GM19193 (cell line): Measurements from ENCODE around the gene PAK6.

Experiments used
- POLR2A ChIP-seq: IDR thresholded peaks from 4 replicates; pipeline ENCODE4 v1.6.1; 2011; ENCODE audit not compliant: insufficient read depth, insufficient read length; ENCODE audit errors: extremely low read depth

Gene PAK6

DNA sequence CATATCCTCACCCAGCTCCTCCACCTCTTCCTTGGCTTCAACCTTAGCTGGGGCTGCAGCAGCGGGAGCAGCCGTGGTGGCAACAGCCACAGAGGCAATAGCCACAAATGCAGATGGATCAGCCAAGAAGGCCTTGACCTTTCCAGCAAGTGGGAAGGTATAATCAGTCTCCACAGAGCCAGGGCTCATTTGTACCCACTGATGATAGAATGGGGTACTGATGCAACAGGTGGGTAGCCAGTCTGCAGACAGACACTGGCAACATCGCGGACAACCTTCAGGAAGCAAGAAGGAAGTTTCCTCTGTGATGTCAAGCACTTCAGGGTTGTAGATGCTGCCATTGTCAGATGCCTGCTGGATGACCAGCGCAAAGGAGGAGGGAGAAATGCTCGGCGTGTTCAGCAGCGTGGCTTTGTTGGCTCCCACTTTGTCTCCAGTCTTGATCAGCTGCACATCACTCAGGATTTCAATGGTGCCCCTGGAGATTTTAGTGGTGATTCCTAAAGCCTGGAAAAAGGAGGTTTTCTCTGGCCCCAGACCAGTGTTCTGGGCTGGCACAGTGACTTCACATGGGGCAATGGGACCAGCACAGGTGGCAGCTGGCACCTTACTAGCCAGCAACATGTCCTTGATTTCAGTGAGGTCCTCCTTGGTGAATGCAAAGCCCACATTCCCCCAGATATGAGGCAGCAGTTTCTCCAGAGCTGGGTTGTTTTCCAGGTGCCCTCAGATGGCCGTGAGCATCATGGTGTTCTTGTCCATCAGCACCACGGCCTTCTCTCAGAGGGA is 73.7 kb downstream of the PAK6 start:
- no peak for TF ChIP-seq POLR2A

DNA sequence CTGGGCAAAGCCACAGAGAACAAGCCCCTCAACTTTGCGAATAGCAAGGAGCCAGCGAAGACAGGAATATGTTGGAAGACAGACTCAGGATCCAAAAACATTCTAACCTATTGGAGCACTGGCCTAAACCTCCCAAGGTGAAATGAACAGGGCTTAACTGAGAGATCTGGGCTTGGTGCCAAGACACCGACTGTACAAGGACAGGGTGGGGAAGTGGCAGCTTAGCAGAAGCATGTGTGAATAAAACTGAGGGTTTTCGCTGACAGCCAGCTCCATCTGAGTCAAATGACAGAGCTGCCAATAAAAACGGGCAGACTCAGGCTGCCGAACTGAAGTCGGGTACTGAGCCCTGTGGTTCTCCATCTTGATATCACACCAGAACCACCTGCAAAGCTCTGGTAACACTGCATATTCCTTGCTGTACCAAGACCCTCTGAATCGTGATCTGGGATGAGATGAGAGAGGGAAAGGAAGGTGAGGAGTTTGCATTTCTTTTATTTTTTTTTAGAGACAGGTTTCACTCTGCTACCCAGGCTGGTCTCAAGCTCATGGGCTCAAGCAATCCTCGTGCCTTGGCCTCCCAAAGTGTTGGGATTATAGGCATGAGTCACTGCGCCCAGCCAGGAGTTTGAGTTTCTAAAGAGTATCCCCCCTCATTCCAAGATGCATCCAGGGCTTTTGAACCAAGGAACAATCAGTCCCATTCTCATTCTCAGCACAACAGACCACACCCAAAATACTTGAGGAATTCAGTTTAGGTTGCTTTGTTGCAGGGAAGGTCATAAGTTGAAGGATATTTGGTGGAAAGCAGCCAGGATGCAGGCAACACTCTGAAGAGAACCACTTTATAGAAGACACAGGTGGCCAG is 74.9 kb downstream of the PAK6 start:
- TF ChIP-seq POLR2A = no peak

DNA sequence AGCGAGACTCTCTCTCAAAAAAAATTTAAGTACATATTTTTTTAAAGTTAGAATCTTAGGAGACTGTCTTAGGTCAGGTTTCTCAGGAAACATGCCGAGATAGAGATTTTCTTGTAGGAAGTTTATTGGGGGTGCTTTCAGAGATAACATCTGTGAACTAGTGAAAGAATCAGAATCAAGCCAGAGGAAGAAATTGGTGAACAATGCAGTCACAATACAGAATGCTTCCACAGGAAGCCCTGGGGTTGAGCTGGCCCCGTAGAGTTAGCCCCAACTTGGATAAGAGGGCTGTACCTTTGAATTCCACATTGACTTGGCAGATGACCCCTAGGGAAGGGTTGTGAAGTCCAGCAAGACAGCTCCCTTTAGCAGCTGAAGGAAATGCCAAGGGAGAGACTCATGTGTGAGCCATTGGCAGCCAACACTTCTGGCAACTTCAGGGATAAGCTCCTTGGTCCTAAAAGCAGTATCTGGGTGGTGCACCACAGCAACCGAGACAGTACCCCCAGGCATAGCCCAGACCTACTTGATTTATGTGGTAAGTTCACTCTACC is 75.9 kb downstream of the PAK6 start:
- no peak for TF ChIP-seq POLR2A

DNA sequence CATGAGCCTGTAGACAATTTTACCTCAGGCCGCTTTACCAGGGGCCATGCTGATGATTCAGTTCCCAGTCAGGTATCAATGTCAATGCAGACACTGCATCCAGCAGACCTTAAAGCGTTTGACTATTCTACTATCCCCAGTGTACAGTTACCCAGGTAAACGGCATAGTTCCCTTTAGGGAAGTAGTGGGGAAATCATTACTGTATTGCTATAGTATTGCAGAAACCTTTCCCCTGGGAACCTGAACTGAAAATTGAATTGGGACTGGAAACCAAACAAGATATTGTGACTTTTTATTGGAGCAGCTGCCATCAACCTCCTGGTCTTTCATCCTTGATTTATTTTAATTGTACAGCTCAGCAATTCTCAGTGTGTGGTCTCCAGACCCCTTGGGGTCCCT is 78.1 kb downstream of the PAK6 start:
- TF ChIP-seq POLR2A = no peak

DNA sequence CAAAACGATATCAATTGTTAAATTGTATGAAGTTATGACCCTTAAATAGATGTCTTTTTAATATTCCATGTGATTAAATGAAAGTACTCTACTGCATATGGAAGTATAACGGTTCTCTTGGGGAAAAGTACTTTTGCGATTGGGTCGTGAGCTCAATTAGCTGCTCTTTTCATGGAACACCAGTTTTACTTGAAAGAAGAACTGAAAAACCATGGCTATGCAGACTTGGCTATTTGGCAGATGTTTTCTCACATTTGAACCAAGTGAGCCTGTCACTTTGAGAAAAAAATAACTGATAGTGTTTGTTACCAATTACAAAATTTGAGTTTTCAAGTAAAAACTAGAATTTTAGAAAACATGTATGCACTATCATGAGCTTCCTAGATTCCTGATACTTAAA is 78.7 kb downstream of the PAK6 start:
- no peak for TF ChIP-seq POLR2A

DNA sequence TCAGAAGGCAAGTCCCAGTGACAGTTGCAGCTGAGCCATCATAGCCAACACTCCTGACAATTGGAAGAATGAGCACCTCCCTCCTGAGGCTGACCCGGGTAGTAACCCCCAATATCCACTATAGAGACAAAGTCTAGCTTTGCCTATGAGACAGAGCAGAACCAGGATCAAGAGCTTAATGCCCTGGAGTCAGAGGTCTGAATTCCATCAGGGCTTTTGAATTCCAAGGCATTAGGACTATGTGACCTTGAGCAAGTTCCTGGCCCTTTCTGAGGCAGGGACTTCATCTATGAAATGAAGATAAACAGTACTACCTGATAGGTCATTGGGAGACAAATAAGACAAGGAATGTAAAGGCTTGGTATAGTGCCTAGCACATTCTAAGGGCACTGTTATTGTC is 81.5 kb downstream of the PAK6 start:
- no peak for TF ChIP-seq POLR2A

DNA sequence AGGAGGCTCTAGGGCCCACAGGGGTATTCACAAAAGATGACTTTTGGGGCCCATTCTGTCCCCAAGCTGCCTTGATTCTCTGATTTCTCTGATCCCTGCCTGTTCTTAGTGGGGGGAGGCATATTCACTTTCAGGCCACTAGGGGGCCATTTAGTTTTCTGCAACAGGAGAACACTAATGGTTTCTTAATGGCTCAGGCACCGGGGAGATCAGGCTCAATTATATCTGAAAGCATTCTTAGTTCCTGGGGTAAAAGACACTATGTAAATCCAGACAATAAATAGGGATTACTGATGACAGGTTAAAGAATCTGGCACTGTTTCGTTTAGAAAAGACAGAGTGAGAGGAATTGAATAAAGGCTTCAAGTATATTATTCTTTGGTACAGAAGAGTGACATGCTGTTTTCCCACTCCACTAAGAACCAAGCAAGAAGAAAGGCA is 82.1 kb downstream of the PAK6 start:
- no peak for TF ChIP-seq POLR2A

DNA sequence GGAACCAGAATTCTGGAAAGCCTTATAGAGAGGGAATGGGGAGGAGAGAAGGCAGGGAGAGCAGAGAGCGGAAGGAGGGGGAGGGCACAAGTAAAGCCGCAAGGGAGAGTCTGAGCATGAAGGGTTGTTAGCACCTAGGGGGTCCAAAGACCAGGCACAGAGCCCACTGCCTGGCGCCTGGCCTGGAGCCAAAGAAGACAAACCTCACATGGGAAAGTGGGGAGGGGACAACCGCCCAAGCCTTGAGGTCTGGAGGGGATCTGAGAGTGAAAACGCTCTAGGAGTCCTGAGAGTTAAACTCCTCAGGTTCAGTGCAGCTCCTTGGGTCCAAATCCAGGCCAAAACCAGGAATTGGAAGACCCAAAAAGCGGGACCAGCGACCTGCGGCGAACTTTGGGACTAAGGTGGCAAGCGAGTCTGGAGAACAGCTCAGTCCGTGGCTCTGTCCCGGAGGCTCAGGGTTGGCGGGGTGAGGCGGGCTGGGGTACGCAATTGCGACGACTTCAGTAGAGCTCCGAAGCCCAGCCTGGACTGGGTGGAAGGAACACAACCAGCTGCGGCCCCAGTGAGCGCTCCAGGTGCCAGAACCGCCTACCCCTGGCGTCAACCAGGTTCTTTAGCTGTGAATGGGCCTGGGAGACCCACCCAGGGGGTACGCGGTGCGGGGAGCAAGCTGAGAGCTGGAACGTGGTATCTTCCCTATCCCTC is 83.8 kb downstream of the PAK6 start:
- TF ChIP-seq POLR2A = no peak

DNA sequence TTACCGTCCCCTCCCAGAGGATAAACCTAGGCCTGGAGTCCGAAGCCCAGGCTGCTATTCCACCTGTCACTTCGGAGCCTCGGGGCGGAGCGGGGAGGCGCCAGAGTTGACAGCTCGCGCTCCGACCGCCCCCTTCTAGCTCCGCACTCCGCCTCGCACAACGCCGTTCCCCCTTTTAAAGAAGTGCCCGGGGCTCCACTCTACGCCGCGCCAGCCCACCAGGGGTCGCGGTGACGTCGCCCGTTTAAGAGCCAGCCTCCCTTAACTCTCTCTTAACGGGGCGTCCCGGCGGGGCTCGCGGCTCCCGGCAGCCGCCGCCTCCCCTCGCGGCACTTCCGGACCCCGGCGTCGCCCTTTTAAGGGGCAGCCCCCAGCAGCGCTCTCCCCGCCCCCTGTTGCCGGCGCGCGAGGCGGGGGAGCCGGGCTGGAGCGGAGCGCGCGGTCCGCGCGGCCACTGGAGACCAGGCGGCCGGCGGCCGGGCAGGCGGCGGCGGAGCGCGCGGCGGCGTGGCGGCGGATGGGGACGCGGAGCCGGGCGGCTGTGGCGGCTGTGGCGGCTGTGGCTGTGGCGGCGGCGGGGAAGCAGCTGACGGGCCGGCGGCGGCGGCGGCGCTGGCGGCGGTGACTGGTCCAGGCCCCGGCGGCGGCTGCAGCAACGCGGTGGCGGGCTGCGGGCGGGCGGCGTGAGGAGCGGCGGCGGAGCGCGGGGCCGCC is 84.5 kb downstream of the PAK6 start, which contains the start of gene INAFM2:
TSS of gene INAFM2 (plus strand) at position 454 of the 714 bp plus-strand sequence. CDS start 364 bp downstream, outside the sequence.
- TF ChIP-seq POLR2A = peak; percentile 29

DNA sequence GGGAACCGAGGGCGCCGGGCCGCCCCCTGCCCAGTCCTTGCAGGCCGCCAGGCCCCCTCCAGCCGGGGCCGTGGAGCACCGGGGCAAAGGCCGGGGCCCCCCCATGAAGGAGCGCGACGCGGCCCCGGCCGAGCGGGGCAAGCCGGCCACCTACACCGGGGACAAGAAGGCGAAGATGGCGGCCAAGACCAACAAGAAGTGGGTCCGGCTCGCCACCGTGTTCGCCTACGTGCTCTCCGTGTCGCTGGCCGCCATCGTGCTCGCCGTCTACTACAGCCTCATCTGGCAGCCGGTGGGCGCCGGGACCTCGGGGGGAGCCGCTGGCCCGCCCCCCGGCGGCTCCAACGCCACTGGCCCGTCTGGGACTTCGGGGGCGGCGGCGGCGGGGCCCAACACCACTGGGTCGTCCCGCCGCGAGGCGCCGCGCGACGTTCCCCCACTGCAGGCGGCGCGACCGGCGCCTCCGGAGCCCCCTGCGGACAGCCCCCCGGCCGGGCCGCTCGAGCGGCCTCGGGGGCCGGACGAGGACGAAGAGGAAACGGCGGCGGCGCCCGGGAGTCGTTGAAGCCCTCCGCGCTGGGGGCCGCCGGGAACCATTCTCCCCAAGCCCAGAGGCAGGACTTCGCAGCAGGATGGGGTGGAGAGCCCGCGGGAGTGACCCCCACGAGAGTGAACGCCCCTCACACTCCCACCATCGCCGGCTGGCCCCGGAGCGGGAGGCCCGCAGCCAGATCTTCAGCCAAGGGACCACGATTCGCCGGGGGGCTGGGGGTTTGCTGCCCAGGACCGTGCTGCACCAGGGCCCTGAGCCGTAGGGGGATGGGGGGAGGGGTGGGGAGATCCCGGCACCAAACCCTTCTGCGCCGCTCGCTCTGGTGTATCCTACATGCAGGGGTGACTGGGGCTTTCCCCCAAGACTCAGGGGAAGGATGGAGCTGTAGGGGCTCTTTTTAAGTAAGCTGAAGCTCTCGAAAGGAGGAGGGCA is 85.4 kb downstream of the PAK6 start:
- no peak for TF ChIP-seq POLR2A

DNA sequence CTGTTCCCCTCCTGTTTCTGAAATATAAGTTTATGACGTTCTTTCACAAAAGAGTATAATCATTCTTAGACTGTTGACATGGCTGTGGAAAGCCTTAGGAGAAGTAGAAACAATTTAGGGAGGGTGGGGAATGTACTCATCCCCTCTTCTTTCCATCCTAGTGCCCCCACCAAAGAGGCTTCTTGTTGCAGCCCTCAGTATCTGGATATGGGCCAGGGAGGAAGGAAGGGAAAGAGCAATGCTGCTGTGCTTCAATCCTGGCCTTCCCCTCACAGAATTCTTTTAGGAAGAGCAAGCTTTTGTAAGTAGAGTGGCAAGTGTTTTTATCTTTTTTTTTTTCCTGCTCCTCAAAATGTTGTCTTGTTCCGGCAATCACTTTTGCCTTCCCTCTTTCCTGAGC is 86.3 kb downstream of the PAK6 start:
- no peak for TF ChIP-seq POLR2A

DNA sequence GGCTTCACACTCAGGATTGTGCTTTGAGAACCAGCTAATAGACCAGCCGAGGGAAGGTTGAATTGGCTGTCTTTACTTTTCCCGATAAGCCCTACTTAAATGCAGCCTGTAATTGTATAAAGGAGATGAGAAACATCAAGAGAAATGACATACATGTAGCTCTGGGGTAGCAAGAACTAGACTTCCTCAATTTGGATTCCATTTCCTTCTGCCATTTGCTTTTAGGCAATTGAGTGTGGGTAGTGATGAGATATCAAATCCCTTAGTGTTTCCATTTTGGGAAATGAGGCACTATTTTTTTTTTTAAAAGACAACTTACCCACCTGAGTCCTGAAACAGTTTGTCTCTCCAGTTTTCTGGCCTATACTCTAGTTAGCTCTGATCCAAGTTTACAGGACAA is 86.8 kb downstream of the PAK6 start:
- TF ChIP-seq POLR2A = no peak
